Neutrophil (primary cell): ENCODE results near the gene CDC14A.
A peak's percentile ranks its signal among the peaks of the same experiment; 100 is the strongest.

Experiments
- H3K27ac ChIP-seq: fragments of 200-600 bp; sonication (generic); 2 replicates; pipeline ENCODE4 v1.5.1; 2016; ENCODE audit warnings: mild to moderate bottlenecking, moderate library complexity
- H3K27me3 ChIP-seq: fragments of 200-600 bp; sonication (generic); 2 replicates; pipeline ENCODE4 v1.6.0; 2016; ENCODE audit warnings: mild to moderate bottlenecking
- H3K36me3 ChIP-seq: fragments of 200-600 bp; sonication (generic); 2 replicates; pipeline ENCODE4 v1.5.1; 2017
- H3K4me1 ChIP-seq, 2 experiments: fragments of 200-600 bp in 1 of 2; sonication (generic) in 1 of 2; 1 replicate in 1 of 2; 2 replicates in 1 of 2; pipeline versions ENCODE4 v1.5.1 to v1.6.1; 2013 to 2016; ENCODE audit warnings: low read depth in 1 of 2, low read length in 1 of 2, mild to moderate bottlenecking in 1 of 2, moderate library complexity in 1 of 2; ENCODE audit not compliant: control insufficient read depth in 1 of 2, insufficient read depth in 1 of 2
- H3K4me3 ChIP-seq, 2 experiments: fragments of 200-600 bp in 1 of 2; sonication (generic) in 1 of 2; 1 replicate in 1 of 2; 2 replicates in 1 of 2; pipeline ENCODE4 v1.5.1; 2013 to 2016; ENCODE audit warnings: low read depth in 1 of 2, low read length in 1 of 2, mild to moderate bottlenecking in 1 of 2, moderate library complexity in 1 of 2
- H3K9me3 ChIP-seq: fragments of 200-600 bp; sonication (generic); 2 replicates; pipeline ENCODE4 v1.5.1; 2016
- CTCF ChIP-seq: fragments of 200-600 bp; sonication (generic); IDR thresholded peaks from 2 replicates; pipeline ENCODE4 v1.5.1; 2016; ENCODE audit warnings: antibody characterized with exemption

CDC14A gene

DNA sequence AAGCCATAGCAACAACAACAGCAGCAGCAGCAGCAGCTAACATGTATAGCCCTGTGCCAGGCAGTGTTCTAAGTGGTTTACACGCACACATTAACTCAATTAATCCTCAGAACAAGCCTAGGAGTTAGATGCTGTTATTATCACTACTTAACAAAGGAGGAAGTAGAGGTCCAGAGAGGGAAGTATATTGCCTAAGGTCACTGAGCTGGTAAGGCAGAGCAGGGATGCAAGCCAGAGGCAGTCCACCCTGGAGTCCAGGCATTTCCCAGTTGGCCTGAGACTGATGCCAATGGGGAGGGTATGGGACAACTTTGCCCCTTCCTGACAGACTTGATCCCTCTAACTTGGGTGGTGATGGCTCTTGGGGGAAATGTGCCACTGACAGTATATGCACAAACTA is 6.8 kb downstream of the CDC14A start:
- Histone ChIP-seq H3K4me3 (peak overlapping the region in 1 of 2 experiments; percentile 23), H3K36me3 (peaks cover 7% of the 10 kb centered on the region), H3K4me1 (peaks cover 72 to 77% of the 10 kb centered on the region in 2 experiments)

GRCh38 chr1:100360790-100361510 is 8.6 kb downstream of the CDC14A start:
- Histone ChIP-seq H3K36me3 (peaks cover 13% of the 10 kb centered on the region), H3K27ac (peak overlapping the region; percentile 82), H3K4me3 (no peak overlapping the region), H3K27me3 (no peaks in the 10 kb centered on the region), H3K4me1 (peaks cover 54 to 59% of the 10 kb centered on the region in 2 experiments), H3K9me3 (no peaks in the 10 kb centered on the region)
- TF ChIP-seq CTCF = no peak

More for the DNA sequence above, 6.8 kb downstream of the CDC14A start:
- Histone ChIP-seq H3K9me3 (no peaks in the 10 kb centered on the region), H3K27me3 (no peaks in the 10 kb centered on the region), H3K27ac (peak overlapping the region; percentile 82)
- TF ChIP-seq CTCF = no peak

GRCh38 chr1:100361511-100362089 is 9.3 kb downstream of the CDC14A start:
- Histone ChIP-seq H3K27me3 (no peaks in the 10 kb centered on the region), H3K9me3 (no peaks in the 10 kb centered on the region), H3K36me3 (peaks cover 13% of the 10 kb centered on the region), H3K4me3 (no peak overlapping the region), H3K27ac (peak overlapping the region; percentile 82), H3K4me1 (peaks cover 48 to 53% of the 10 kb centered on the region in 2 experiments)
- no peak for TF ChIP-seq CTCF

GRCh38 chr1:100362821-100363466 is 10.6 kb downstream of the CDC14A start:
- no peak overlapping the region for H3K4me3 ChIP-seq
- H3K4me1 ChIP-seq = peaks cover 35 to 39% of the 10 kb centered on the region in 2 experiments
- TF ChIP-seq CTCF = no peak
- no peak overlapping the region for H3K27ac ChIP-seq
- H3K9me3 ChIP-seq = no peaks in the 10 kb centered on the region
- H3K27me3 ChIP-seq = no peaks in the 10 kb centered on the region
- peaks cover 13% of the 10 kb centered on the region for H3K36me3 ChIP-seq

- Histone ChIP-seq H3K4me1 (peaks cover 27 to 30% of the 10 kb centered on the region in 2 experiments), H3K36me3 (peaks cover 13% of the 10 kb centered on the region), H3K27ac (no peak overlapping the region), H3K9me3 (no peaks in the 10 kb centered on the region), H3K4me3 (no peak overlapping the region), H3K27me3 (no peaks in the 10 kb centered on the region)
- TF ChIP-seq CTCF = no peak
Measured at GRCh38 chr1:100363831-100364230, 11.5 kb downstream of the CDC14A start.
